SJCRH30 (cell line): ENCODE measurements around the gene FNDC11. TPM values are rescaled to one million over a fixed set of nuclear protein-coding genes. Genes with fewer than 3 reads are reported as not detected.
A peak's percentile ranks its signal among the peaks of the same experiment; 100 is the strongest.

ENCODE experiments used
- DNase-seq, 2 experiments: peaks; one replicate each; pipeline ENCODE4 v3.0.0-alpha.2; 2015 to 2020
- H3K27ac ChIP-seq: fragments of 250-450 bp; sonication (Bioruptor Pico); 2 replicates; pipeline ENCODE4 v1.5.1; 2020; ENCODE audit warnings: mild to moderate bottlenecking, moderate library complexity
- H3K27me3 ChIP-seq: fragments of 250-450 bp; sonication (Bioruptor Pico); 2 replicates; pipeline ENCODE4 v1.5.1; 2020; ENCODE audit warnings: mild to moderate bottlenecking, moderate library complexity
- H3K36me3 ChIP-seq: fragments of 250-450 bp; sonication (Bioruptor Pico); 2 replicates; pipeline ENCODE4 v1.5.1; 2020; ENCODE audit warnings: mild to moderate bottlenecking, moderate library complexity
- H3K4me1 ChIP-seq: fragments of 250-450 bp; sonication (Bioruptor Pico); 2 replicates; pipeline ENCODE4 v1.5.1; 2020; ENCODE audit warnings: mild to moderate bottlenecking, moderate library complexity
- H3K4me3 ChIP-seq: fragments of 250-450 bp; sonication (Bioruptor Pico); 2 replicates; pipeline ENCODE4 v1.5.1; 2020; ENCODE audit warnings: mild to moderate bottlenecking, moderate library complexity
- H3K9me3 ChIP-seq: fragments of 250-450 bp; sonication (Bioruptor Pico); replicated peaks from 2 replicates; pipeline ENCODE4 v1.5.1; 2020; ENCODE audit warnings: mild to moderate bottlenecking, moderate library complexity
- total RNA-seq: library from RNA; depleted of rRNA; stranded (reverse); fragments of >200 nt; shearing (Covaris generic); gene quantifications from 2 replicates; pipeline ENCODE4 v1.2.3, GENCODE V29; 2014

FNDC11 gene
- total RNA-seq, 1 experiment from 2014 or later = 0.02 TPM

DNA sequence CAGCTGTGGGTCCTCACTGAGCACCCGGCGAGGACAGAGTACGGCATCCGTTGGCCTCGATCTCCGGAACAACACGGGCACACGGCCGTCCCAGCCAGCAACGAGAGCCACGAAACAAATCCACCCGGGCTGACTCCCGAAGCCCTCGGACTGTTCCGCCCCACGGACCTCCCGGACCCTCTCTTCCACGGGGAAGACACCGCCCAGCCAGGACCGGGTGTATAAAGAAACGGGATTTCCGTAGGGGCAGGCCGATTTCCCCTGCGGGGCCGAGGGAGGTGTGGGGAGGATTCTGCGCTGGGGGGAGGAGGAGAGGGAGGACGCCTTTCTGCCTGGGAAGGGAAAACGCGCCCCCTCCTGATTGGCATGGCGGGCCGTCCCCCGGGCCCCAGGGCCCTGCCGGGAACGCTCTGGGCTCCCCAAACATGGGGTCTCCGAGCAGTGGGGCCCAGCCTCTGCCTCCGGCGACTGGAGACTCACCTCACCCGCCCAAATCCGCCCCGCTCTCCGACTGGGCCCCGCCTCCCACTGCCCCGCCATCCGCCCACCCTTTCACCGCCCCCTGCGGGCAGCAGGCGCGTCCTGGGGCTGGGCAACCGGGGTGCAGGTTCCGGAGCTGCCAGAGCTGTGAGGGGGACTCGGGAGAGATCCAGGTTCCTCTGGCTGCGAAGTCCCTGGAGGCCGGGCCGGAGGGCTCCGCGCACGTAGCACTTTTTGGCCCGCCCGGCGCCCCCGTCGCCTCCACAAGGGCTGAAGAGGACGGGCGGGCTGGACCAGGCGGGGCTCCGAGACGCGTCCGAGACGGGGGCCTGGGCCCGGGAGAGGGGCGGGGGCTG lies 34.1 kb upstream of the FNDC11 start:
- peaks cover 23% of the 10 kb centered on the region for H3K36me3 ChIP-seq
- H3K27me3 ChIP-seq = no peaks in the 10 kb centered on the region
- H3K4me1 ChIP-seq = peaks cover 2% of the 10 kb centered on the region; the same call in 1 of the 2 replicates
- DNase-seq = peak; percentile 93 to 94
- H3K27ac ChIP-seq = peak overlapping the region; percentile 80
- H3K4me3 ChIP-seq = peak overlapping the region; percentile 81
- H3K9me3 ChIP-seq = no peaks in the 10 kb centered on the region

DNA sequence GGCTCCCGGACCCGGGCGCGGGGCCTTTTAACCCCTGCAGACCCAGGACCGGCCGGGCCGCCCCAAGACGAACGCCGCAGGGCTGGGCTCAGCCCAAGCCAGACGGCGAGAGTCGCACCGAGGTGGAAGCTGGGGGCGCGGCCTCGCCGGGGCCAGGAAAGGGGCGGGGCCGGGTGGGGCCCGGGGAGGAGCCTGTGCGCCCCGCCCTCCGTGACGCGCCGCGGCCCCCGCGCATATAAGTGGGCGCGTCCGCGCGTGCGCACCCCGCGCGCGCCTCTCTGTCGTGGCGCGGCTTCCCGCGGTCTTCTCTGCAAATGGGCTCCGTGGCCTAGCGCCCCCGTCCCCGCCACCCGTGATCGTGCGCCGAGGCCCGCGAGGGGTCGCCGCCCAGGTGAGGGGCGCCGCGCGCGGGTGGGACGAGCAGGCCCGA lies 33.4 kb upstream of the FNDC11 start, which contains the start of gene PPDPF:
Gene PPDPF (plus strand): TSS at position 262 of the 430 bp plus-strand sequence. CDS start 544 bp downstream, outside the sequence.
- Histone ChIP-seq H3K36me3 (peaks cover 23% of the 10 kb centered on the region), H3K27ac (peak within 1 kb of the TSS; percentile 80), H3K9me3 (no peaks in the 10 kb centered on the region), H3K4me3 (peak within 1 kb of the TSS; percentile 81), H3K27me3 (no peaks in the 10 kb centered on the region), H3K4me1 (peaks cover 2% of the 10 kb centered on the region; the same call in 1 of the 2 replicates)
- DNase-seq = peak; percentile 87 to 96

DNA sequence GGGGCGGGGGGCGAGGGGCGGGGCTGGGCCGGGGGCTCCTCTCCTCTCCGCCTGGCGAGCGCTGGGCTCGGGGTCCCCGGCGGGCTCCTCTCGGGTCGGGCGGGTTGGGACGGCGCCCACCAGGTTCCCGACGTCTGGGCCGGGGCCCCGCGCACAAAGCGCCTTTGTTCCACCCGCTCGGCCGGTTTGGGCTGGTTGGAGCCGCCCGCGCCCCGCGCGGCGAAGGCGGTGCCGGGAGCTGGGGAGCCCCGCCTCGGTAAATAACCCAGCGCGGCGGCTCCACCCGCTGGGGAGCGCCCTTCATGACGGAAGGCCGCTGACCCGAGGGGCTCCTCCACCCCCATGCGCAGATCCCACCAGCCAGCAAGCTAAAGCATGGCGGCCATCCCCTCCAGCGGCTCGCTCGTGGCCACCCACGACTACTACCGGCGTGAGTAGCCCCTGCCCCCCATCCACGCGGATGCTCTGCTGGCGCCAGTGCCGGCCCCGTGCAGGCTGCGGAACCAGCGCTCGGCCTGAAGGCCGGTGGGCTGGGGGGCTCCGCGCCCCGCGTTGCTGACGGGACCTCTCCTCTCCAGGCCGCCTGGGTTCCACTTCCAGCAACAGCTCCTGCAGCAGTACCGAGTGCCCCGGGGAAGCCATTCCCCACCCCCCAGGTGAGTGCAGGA lies 32.9 kb upstream of the FNDC11 start:
- peak; percentile 87 to 89 for DNase-seq
- H3K9me3 ChIP-seq = no peaks in the 10 kb centered on the region
- H3K36me3 ChIP-seq = peaks cover 23% of the 10 kb centered on the region
- H3K4me3 ChIP-seq = peak overlapping the region; percentile 81
- H3K4me1 ChIP-seq = peaks cover 2% of the 10 kb centered on the region; the same call in 1 of the 2 replicates
- peak overlapping the region; percentile 80 for H3K27ac ChIP-seq
- no peaks in the 10 kb centered on the region for H3K27me3 ChIP-seq

DNA sequence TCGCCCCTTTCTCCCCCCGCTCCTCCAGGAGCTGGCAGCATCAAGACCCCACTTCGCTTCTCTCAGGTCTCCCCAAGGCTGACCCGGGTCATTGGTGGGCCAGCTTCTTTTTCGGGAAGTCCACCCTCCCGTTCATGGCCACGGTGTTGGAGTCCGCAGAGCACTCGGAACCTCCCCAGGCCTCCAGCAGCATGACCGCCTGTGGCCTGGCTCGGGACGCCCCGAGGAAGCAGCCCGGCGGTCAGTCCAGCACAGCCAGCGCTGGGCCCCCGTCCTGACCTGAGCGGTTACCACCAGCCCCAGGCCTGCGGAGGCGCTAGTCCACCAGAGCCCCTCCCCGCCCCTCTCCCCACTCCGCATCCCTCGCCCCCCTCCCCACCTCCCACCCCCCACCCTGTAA lies 32.4 kb upstream of the FNDC11 start:
- Histone ChIP-seq H3K4me1 (peaks cover 2% of the 10 kb centered on the region; the same call in 1 of the 2 replicates), H3K36me3 (peaks cover 23% of the 10 kb centered on the region), H3K9me3 (no peaks in the 10 kb centered on the region), H3K27me3 (no peaks in the 10 kb centered on the region), H3K4me3 (peak overlapping the region; percentile 81), H3K27ac (peak overlapping the region; percentile 80)
- DNase-seq = peak in 1 of 2 experiments; percentile 23

DNA sequence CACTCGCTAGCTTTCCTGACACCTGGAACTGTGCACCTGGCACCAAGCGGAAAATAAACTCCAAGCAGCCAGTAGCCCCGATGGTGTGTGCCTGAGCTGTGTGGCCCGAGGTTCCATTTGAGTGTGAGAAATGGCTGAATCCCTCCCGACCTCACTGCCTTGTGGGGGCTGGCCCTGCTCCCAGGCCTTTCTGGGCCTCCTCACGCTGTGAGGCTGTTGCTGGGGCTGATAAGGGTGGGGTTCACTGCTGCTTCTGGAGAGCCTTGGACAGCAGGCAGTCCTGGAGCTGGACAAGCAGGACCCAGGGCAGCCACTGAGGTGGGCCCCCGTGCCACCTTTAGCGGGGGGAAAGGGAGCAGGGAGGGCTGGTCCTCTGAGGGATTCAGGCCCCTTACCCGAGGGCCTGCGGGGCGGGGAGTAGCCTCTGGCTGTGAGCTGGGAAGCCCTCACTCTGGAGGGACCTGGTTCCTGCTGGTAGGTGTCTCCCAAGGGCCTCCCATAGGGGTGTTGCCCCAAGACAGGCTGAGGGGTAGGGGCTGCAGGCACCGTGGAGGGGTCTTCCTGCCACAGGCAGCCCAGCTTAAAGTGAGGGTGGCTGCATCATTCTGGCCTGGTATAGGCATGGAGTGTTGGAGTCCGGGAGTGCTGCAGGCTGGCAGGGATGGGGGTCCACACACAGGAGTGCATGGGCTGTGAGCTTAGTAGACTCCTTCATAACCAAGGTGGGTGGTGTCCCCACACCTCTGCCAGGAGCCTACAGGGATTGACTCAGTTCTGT lies 31.7 kb upstream of the FNDC11 start:
- no peaks in the 10 kb centered on the region for H3K9me3 ChIP-seq
- peak in 1 of 2 experiments; percentile 14 for DNase-seq
- no peak overlapping the region for H3K4me3 ChIP-seq
- H3K36me3 ChIP-seq = peaks cover 23% of the 10 kb centered on the region
- H3K4me1 ChIP-seq = peaks cover 2% of the 10 kb centered on the region; the same call in 1 of the 2 replicates
- H3K27ac ChIP-seq = no peak overlapping the region
- H3K27me3 ChIP-seq = no peaks in the 10 kb centered on the region

DNA sequence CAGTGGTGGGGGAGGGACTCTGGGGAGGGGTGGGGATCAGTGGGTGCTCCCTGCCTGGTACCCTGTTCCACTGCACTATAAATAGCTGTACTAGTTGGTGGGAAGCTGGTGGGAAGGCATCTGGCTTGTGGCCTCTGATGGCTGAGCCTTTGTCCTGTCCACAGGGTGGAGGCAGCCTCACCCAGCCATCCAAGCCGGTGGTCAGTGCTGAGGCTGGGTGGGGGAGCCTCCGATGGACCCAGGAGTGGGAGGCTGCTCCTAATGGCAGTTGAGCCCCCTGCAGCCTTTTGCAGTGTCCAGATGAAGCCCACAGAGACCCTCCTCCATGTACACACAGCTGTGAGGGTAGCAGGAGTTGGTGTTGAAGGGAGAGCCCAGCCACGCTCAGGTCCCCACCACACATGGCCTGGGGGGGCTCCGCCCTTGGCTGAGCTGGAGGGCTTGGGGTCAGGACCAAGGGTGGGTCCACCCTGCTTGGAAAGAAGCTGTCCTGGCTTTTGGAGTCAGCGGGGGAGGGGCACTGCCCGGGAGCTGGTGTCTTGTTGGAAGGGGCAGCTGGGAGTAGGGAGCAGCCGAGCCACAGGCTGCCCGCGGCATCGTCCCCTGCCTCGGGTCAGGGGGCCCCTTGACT lies 30.9 kb upstream of the FNDC11 start:
- Histone ChIP-seq H3K36me3 (peaks cover 23% of the 10 kb centered on the region), H3K4me1 (peaks cover 2% of the 10 kb centered on the region; the same call in 1 of the 2 replicates), H3K27ac (no peak overlapping the region), H3K27me3 (no peaks in the 10 kb centered on the region), H3K9me3 (no peaks in the 10 kb centered on the region), H3K4me3 (no peak overlapping the region)
- DNase-seq = peak in 1 of 2 experiments; percentile 29

GRCh38 chr20:63525185-63525584 lies 28.8 kb upstream of the FNDC11 start:
- Histone ChIP-seq H3K27ac (no peak overlapping the region), H3K4me1 (no peaks in the 10 kb centered on the region; the same call in 1 of the 2 replicates), H3K27me3 (no peaks in the 10 kb centered on the region), H3K4me3 (no peak overlapping the region), H3K9me3 (no peaks in the 10 kb centered on the region), H3K36me3 (peaks cover 23% of the 10 kb centered on the region)
- no peak for DNase-seq

GRCh38 chr20:63525971-63526370 lies 28.0 kb upstream of the FNDC11 start:
- H3K4me3 ChIP-seq = no peak overlapping the region
- H3K9me3 ChIP-seq = no peaks in the 10 kb centered on the region
- DNase-seq = no peak
- H3K27ac ChIP-seq = no peak overlapping the region
- peaks cover 23% of the 10 kb centered on the region for H3K36me3 ChIP-seq
- H3K4me1 ChIP-seq = no peaks in the 10 kb centered on the region; the same call in 1 of the 2 replicates
- no peaks in the 10 kb centered on the region for H3K27me3 ChIP-seq

- Histone ChIP-seq H3K36me3 (peaks cover 14% of the 10 kb centered on the region), H3K4me1 (no peaks in the 10 kb centered on the region; the same call in 1 of the 2 replicates), H3K4me3 (no peak overlapping the region), H3K27me3 (no peaks in the 10 kb centered on the region), H3K9me3 (no peaks in the 10 kb centered on the region), H3K27ac (no peak overlapping the region)
- DNase-seq = no peak
Observed at GRCh38 chr20:63527184-63527583, 26.8 kb upstream of the FNDC11 start.

DNA sequence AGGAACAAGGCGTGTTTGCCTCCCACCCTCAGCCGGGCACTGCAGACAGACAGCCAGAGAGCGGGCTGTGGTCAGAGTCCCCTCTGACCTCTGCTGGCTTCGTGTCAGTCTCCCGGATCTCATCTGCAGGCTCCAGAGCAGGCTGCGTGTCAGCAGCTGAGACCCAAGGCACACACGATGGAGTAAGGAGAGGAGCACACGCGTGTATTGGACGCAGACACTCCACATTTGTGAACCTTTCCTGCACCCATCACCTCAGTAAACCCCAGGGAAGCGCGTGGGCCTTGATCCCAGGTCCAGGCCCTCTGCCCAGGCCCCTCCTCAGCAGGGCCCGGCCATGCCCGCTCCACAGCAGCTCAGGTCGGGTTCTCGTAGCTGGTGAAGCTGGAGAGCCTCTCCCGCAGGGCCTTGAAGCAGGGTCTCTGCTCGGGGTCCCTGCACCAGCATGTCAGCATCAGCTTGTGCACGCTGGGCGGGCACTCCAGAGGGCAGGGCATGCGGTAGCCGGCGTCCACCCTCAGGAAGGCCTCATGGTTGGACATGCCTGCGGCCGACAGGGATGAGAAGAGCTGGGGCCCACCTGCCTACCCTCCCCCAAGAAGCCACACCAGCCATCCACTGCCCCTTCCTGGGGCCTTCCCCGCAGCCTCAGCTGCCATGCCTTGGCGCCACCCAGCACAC lies 24.6 kb upstream of the FNDC11 start:
- H3K9me3 ChIP-seq = no peaks in the 10 kb centered on the region
- H3K4me1 ChIP-seq = no peaks in the 10 kb centered on the region
- H3K36me3 ChIP-seq = no peaks in the 10 kb centered on the region
- H3K27ac ChIP-seq = no peak overlapping the region
- H3K4me3 ChIP-seq = no peak overlapping the region
- H3K27me3 ChIP-seq = no peaks in the 10 kb centered on the region; the same call in 1 of the 2 replicates
- DNase-seq = no peak

- DNase-seq = peak in 1 of 2 experiments; percentile 19
Observed at GRCh38 chr20:63529861-63530787, 23.8 kb upstream of the FNDC11 start.

GRCh38 chr20:63530788-63531160 lies 23.2 kb upstream of the FNDC11 start:
- Histone ChIP-seq H3K27ac (no peak overlapping the region), H3K27me3 (no peaks in the 10 kb centered on the region; the same call in 1 of the 2 replicates), H3K9me3 (no peaks in the 10 kb centered on the region), H3K36me3 (no peaks in the 10 kb centered on the region), H3K4me3 (no peak overlapping the region), H3K4me1 (peaks cover 9% of the 10 kb centered on the region; the same call in 1 of the 2 replicates)
- no peak for DNase-seq

More at GRCh38 chr20:63529861-63530787, 23.8 kb upstream of the FNDC11 start:
- Histone ChIP-seq H3K36me3 (no peaks in the 10 kb centered on the region), H3K4me3 (no peak overlapping the region), H3K4me1 (peaks cover 6% of the 10 kb centered on the region; the same call in 1 of the 2 replicates), H3K9me3 (no peaks in the 10 kb centered on the region), H3K27me3 (no peaks in the 10 kb centered on the region; the same call in 1 of the 2 replicates), H3K27ac (no peak overlapping the region)
